Common myeloid progenitor, CD34-positive (primary cell): ENCODE results near the gene MTX1.
A peak's percentile ranks its signal among the peaks of the same experiment; 100 is the strongest.
"Not testable (repeated sequence)": the region's sequence is repeated elsewhere in the genome, so short reads cannot be mapped to it uniquely, and the experiment has no call there.

ENCODE experiments used
- CTCF ChIA-PET: fragments of 350-600 bp; sonication (Branson Sonifier 250); formaldehyde crosslinking; loops from one replicate; lab custom pipeline; 2021; ENCODE audit warnings: antibody characterized with exemption; lab: Charles Lee
- POLR2A ChIA-PET: fragments of 350-600 bp; sonication (Branson Sonifier 250); formaldehyde crosslinking; loops from one replicate; lab custom pipeline; 2021; ENCODE audit warnings: antibody characterized with exemption; lab: Charles Lee
- DNase-seq, 3 donors: peaks; one replicate each; pipeline versions ENCODE4 v3.0.0 to v3.0.0-alpha.2; 2013
- H3K27ac ChIP-seq, 2 experiments: 1 replicate in 1 of 2; 2 replicates in 1 of 2; pipeline ENCODE4 v1.7.0; 2013; ENCODE audit warnings: inconsistent platforms in 2 of 2, low read length in 2 of 2, mild to moderate bottlenecking in 2 of 2, low read depth in 1 of 2, moderate library complexity in 1 of 2; ENCODE audit not compliant: severe bottlenecking in 2 of 2, insufficient read depth in 1 of 2, poor library complexity in 1 of 2
- H3K27me3 ChIP-seq, 5 experiments: replicated peaks in 2 of 5; 1 replicate in 3 of 5; 2 replicates in 2 of 5; pipeline versions ENCODE4 v1.6.1 to v1.7.0; 2013; ENCODE audit warnings: low read length in 4 of 5, mild to moderate bottlenecking in 2 of 5, moderate library complexity in 2 of 5, inconsistent platforms in 1 of 5; ENCODE audit not compliant: insufficient read depth in 5 of 5, control insufficient read depth in 4 of 5
- H3K36me3 ChIP-seq, 4 experiments: 1 replicate in 2 of 4; 2 replicates in 2 of 4; pipeline versions ENCODE4 v1.6.1 to v1.7.0; 2013; ENCODE audit warnings: low read length in 3 of 4, control low read depth in 1 of 4, mild to moderate bottlenecking in 1 of 4; ENCODE audit not compliant: control insufficient read depth in 4 of 4, insufficient read depth in 4 of 4
- H3K4me1 ChIP-seq, 4 experiments: 1 replicate in 3 of 4; 2 replicates in 1 of 4; pipeline versions ENCODE4 v1.6.1 to v1.7.1; 2013; ENCODE audit warnings: low read length in 3 of 4, mild to moderate bottlenecking in 3 of 4, control low read depth in 1 of 4, inconsistent platforms in 1 of 4, moderate library complexity in 1 of 4; ENCODE audit not compliant: control insufficient read depth in 4 of 4, insufficient read depth in 4 of 4; ENCODE audit errors: control extremely low read depth in 1 of 4
- H3K4me3 ChIP-seq, 7 experiments: 1 replicate in 4 of 7; 2 replicates in 3 of 7; pipeline versions ENCODE4 v1.5.1 to v1.7.0; 2013; ENCODE audit warnings: mild to moderate bottlenecking in 7 of 7, low read length in 6 of 7, moderate library complexity in 6 of 7, inconsistent platforms in 2 of 7, low read depth in 2 of 7, control low read depth in 1 of 7; ENCODE audit not compliant: insufficient read depth in 4 of 7, control insufficient read depth in 1 of 7; ENCODE audit errors: extremely low read depth in 1 of 7
- H3K9me3 ChIP-seq, 5 experiments: 1 replicate in 4 of 5; 2 replicates in 1 of 5; pipeline versions ENCODE4 v1.6.1 to v1.7.1; 2013; ENCODE audit warnings: low read length in 4 of 5, mild to moderate bottlenecking in 2 of 5, inconsistent platforms in 1 of 5, low read depth in 1 of 5, moderate library complexity in 1 of 5; ENCODE audit not compliant: control insufficient read depth in 4 of 5, insufficient read depth in 2 of 5; ENCODE audit errors: control extremely low read depth in 1 of 5
- WGBS: methylation state at CpG from one replicate; pipeline ENCODE4 v1.1.5; 2013; ENCODE audit not compliant: insufficient coverage; 5-methylcytosine and 5-hydroxymethylcytosine counted together

MTX1 gene

DNA sequence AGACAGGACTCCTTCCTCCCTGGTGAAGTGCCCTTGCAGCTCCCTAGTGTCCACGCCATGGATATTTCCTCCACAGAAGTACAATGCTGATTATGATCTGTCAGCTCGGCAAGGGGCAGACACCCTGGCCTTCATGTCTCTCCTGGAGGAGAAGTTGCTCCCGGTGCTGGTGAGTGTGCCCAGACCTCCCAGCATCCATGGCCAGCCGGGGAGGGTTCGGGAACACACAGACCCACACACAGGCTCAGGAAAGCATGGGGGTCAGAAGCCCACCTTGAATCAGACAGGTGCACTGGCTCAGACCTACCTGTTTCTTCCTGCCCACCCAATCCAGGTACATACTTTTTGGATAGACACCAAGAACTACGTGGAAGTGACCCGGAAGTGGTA, 3.6 kb downstream of the MTX1 start:
- 97% methylated on average over 3 of the region's 7 CpGs for WGBS
- Histone ChIP-seq H3K36me3 (peaks cover 6 to 29% (median 9%) of the 10 kb centered on the region in 4 experiments), H3K4me1 (peaks cover 16 to 28% (median 26%) of the 10 kb centered on the region in 4 experiments)
- H3K9me3 ChIP-seq, H3K27me3 ChIP-seq, H3K27ac ChIP-seq, DNase-seq, H3K4me3 ChIP-seq, POLR2A ChIA-PET: not testable (repeated sequence)
- CTCF ChIA-PET: interaction anchor here (1.1 kb wide), 1 partner anchor 16 kb away, joined by 3 read pairs; no protein-coding TSS in a partner anchor

DNA sequence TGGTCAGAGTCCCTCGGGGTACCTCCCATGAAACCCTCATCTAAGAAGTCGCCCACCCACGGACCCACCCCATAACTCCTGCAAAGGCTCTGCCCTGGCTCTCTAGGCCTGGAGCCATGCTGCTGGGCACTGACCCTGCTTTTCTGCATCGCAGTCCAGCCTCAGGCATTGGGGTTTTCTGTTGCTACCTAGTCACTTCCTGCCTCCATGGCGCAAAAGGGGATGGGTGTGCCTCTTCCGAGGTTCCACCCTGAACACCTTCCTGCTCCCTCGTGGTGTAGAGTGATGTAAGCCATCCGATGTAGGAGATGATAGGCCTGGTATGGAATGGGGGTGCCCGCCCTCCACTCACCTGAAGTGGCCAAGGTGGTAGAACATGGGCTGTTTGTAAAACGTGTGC, 6.2 kb downstream of the MTX1 start:
- DNase-seq, H3K9me3 ChIP-seq, H3K27me3 ChIP-seq, CTCF ChIA-PET, POLR2A ChIA-PET, H3K4me3 ChIP-seq, H3K27ac ChIP-seq: not testable (repeated sequence)
- Histone ChIP-seq H3K36me3 (peaks cover 6 to 31% (median 10%) of the 10 kb centered on the region in 4 experiments), H3K4me1 (peaks cover 12 to 19% (median 14%) of the 10 kb centered on the region in 4 experiments)
- WGBS: 83% methylated on average over 1 of the region's 10 CpGs

DNA sequence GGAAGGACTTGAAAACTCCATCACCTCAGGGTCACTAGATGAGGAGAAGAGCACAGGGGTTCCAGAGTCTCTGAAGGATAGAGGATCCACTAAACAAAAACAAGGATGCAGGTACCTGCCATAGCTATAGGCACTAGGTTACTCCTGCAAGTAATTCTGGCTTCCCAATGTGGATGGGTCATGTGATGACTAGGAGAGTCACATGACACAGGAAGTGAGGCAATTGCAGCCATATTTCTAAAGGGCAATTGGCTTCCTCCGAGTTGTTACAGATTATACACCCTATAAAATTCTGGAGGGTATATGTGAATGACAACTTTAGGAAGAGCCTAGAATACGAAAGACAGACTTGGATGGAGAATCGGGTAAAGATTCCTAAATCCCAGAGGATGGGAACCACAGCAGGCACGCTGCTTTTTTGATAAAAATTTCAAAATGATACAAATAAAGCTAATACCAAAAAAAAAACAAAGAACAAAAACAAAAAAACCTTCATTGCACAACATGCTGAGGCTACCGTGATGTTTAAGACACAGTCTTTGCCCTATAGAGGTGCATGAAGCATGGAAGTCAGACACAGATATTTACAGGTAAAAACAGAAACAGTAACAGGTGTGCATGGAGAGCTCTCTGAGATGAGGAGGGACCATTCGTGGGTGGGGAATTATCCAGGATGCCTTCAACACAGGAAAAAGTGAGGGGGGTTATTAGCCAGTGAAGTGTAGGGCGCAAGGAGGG, 10.5 kb downstream of the MTX1 start:
- Histone ChIP-seq H3K4me3 (peak overlapping the region in 5 of 7 experiments; percentile 13 to 58 (median 28)), H3K27ac (peak overlapping the region in 1 of 2 experiments; percentile 43), H3K27me3 (no peaks in the 10 kb centered on the region), H3K36me3 (peaks cover 3 to 20% (median 9%) of the 10 kb centered on the region in 4 experiments), H3K9me3 (no peaks in the 10 kb centered on the region), H3K4me1 (peaks cover 13 to 33% (median 21%) of the 10 kb centered on the region in 4 experiments)
- POLR2A ChIA-PET: interaction anchor here (0.9 kb wide), 2 partner anchors 43 to 44 kb away, joined by 3 read pairs; partner anchors contain the start of gene SCAMP3
- CTCF ChIA-PET: interaction anchor here (0.7 to 4.0 kb wide), 4 partner anchors 12 to 32 kb away, joined by 3 to 15 read pairs (median 5); partner anchors contain the start of gene THBS3
- WGBS: 50% methylated on average over 2 of the region's 7 CpGs
- peak; percentile 38 to 77 (median 73) for DNase-seq

DNA sequence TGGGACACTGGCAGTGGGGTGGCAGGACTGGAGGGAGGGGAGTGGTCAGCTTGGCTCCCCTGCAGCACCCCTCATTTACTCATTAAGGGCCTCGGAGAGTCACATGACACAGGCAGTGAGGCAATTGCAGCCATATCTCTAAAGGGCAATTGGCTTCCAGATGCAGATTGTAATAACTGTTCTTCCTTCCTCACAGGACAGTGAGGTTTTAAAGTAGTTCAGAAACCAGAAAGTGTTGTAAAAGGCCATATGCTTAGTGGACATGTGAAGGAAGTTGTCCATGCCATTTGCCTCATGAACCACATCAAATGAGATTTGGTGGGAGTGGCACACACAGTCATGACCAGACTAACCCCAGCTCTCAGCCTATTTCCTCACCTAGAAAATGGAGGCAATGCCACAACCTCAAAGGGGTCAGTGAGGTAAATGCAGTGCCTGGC, 11.1 kb downstream of the MTX1 start:
- CTCF ChIA-PET: interaction anchor here (1.0 to 4.0 kb wide), 3 partner anchors 13 to 31 kb away, joined by 3 to 15 read pairs (median 7); partner anchors contain the start of gene THBS3
- peaks cover 13 to 37% (median 25%) of the 10 kb centered on the region in 4 experiments for H3K4me1 ChIP-seq
- no peaks in the 10 kb centered on the region for H3K27me3 ChIP-seq
- WGBS: 33% methylated on average over 1 of the region's 1 CpG
- H3K27ac ChIP-seq: peak overlapping the region in 1 of 2 experiments; percentile 43
- peak in 2 of 3 donors; percentile 49 to 52 for DNase-seq
- peak overlapping the region in 4 of 7 experiments; percentile 13 to 58 (median 39) for H3K4me3 ChIP-seq
- POLR2A ChIA-PET: interaction anchor here (0.9 kb wide), 1 partner anchor 43 kb away, joined by 3 read pairs; the partner anchor contains the start of gene SCAMP3
- H3K36me3 ChIP-seq: peaks cover 3 to 20% (median 10%) of the 10 kb centered on the region in 4 experiments
- H3K9me3 ChIP-seq: no peaks in the 10 kb centered on the region

DNA sequence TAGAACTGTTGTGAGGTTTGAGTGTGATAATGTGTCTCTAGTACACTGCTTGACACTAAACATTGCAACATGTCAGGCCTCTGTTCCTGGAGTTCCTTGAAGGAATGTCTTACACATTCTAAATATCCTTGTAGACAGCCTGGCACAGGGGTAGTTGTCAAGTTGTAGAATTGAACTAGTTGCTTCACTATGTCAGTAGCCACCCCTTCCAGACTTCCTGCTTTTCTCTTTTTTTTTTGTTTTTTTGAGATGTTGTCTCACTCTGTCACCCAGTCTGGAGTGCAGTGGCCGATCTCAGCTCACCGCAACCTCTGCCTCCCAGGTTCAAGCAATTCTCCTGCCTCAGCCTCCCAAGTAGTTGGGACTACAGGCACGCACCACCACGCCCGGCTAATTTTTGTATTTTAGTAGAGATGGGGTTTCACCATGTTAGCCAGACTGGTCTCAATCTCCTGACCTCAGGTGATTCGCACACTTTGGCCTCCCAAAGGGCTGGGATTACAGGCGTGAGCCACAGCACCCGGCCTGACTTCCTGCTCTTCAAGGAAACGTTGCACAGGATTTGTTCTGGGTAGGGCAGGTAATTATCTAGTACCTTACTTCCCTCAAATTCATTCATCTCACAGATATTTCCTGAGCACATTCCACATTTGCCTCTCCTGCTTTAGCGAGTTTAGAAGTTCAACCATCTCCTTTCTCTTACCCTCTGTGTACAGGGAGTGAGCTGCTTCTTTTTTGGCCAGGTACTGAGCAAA, 11.9 kb downstream of the MTX1 start:
- CTCF ChIA-PET: interaction anchor here (4.0 kb wide), 1 partner anchor 14 kb away, joined by 15 read pairs; the partner anchor contains the start of gene THBS3
- H3K27me3 ChIP-seq, H3K27ac ChIP-seq, H3K9me3 ChIP-seq, POLR2A ChIA-PET, DNase-seq, H3K4me3 ChIP-seq: not testable (repeated sequence)
- WGBS: 92% methylated on average over 4 of the region's 10 CpGs
- H3K4me1 ChIP-seq: peaks cover 15 to 44% (median 29%) of the 10 kb centered on the region in 4 experiments
- H3K36me3 ChIP-seq: peaks cover 3 to 13% (median 5%) of the 10 kb centered on the region in 4 experiments

DNA sequence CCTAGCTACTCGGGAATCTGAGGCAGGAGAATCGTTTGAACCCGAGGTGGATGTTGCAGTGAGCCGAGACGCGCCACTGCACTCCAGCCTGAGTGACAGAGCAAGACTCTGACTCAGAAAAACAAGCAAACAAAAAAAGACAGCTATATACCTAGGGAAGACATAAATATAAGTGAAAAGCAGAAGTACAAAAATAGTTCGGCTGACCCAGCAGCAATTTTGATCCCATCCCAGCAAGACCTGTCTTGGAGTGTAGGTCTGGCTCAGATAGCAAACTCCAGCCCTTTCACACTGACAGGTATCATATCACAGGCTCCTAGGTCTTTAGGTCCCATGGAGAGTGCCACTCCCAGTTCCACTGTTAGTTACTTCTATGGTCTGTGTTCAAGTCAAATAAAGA, 14.6 kb downstream of the MTX1 start:
- ChIA-PET CTCF (interaction anchor here (0.7 to 6.9 kb wide), 6 partner anchors 15 to 133 kb away, joined by 3 to 68 read pairs (median 9); partner anchors contain the start of genes KRTCAP2, MTX1, THBS3 and TRIM46), POLR2A (no interaction called here)
- Histone ChIP-seq H3K4me3 (peak overlapping the region in 1 of 7 experiments; percentile 40), H3K27me3 (no peaks in the 10 kb centered on the region), H3K27ac (peak overlapping the region in 1 of 2 experiments; percentile 52), H3K36me3 (peaks cover 0 to 4% (median 0%) of the 10 kb centered on the region in 4 experiments), H3K4me1 (peaks cover 17 to 67% (median 50%) of the 10 kb centered on the region in 4 experiments), H3K9me3 (no peaks in the 10 kb centered on the region)
- WGBS: 20% methylated on average over 2 of the region's 7 CpGs
- DNase-seq: peak in 2 of 3 donors; percentile 48 to 53
